Sigmoid colon (tissue), 7 donors: Measurements from ENCODE around the gene EVI5L. TPM values are rescaled to one million over a fixed set of nuclear protein-coding genes. Genes with fewer than 3 reads are reported as not detected.

Experiments used
- DNase-seq: peaks from one replicate; pipeline ENCODE4 v3.0.0-alpha.2; 2019
- H3K27ac ChIP-seq, 4 donors: fragments of 200-600 bp; sonication (generic); one replicate each; pipeline ENCODE4 v1.5.1; 2016 to 2019; ENCODE audit warnings: mild to moderate bottlenecking in 1 of 4
- H3K27me3 ChIP-seq, 3 donors: fragments of 200-600 bp; sonication (generic); one replicate each; pipeline ENCODE4 v1.5.1; 2019; ENCODE audit warnings: mild to moderate bottlenecking in 1 of 3
- H3K36me3 ChIP-seq, 4 donors: fragments of 200-600 bp; sonication (generic); one replicate each; pipeline ENCODE4 v1.5.1; 2016 to 2019
- H3K4me1 ChIP-seq, 4 donors: fragments of 200-600 bp; sonication (generic); one replicate each; pipeline ENCODE4 v1.5.1; 2017 to 2019
- H3K4me3 ChIP-seq, 4 donors: fragments of 200-600 bp; sonication (generic); one replicate each; pipeline ENCODE4 v1.5.1; 2017 to 2019; ENCODE audit warnings: mild to moderate bottlenecking in 2 of 4, moderate library complexity in 1 of 4
- H3K9me3 ChIP-seq, 4 donors: fragments of 200-600 bp in 3 of 4; sonication (generic) in 3 of 4; one replicate each; pipeline versions ENCODE4 v1.5.1 to v1.6.1; 2013 to 2019
- CTCF ChIP-seq, 4 experiments: fragments of 450-650 bp in 3 of 4; fragments of 200-600 bp in 1 of 4; IDR thresholded peaks; one replicate each; pipeline ENCODE4 v1.5.1; 2016 to 2019; ENCODE audit warnings: antibody characterized with exemption in 4 of 4, mild to moderate bottlenecking in 3 of 4, moderate library complexity in 2 of 4
- EP300 ChIP-seq, 4 donors: sonication (generic); formaldehyde crosslinking; IDR thresholded peaks; one replicate each; pipeline ENCODE4 v1.6.1; 2017; ENCODE audit warnings: antibody characterized with exemption in 4 of 4
- POLR2A ChIP-seq, 2 donors: fragments of 450-650 bp; IDR thresholded peaks; one replicate each; pipeline ENCODE4 v1.6.1; 2016; ENCODE audit warnings: antibody characterized with exemption in 2 of 2, mild to moderate bottlenecking in 2 of 2, moderate library complexity in 2 of 2
- POLR2AphosphoS5 ChIP-seq, 4 donors: sonication (generic); formaldehyde crosslinking; IDR thresholded peaks; one replicate each; pipeline ENCODE4 v1.6.1; 2017; ENCODE audit warnings: antibody characterized with exemption in 4 of 4
- WGBS, 2 donors: extraction: QIAGEN DNeasy Blood & Tissue Kit; methylation state at CpG; one replicate each; pipeline ENCODE4 v1.1.7; 2013; 5-methylcytosine and 5-hydroxymethylcytosine counted together
- intact Hi-C: fragments of 100-400 bp; cut with DNase I; formaldehyde crosslinking; loops from one replicate; pipeline ENCODE4 v1.15.1; 2023
- polyA plus RNA-seq, 3 donors: library from polyadenylated mRNA; stranded (reverse); fragments of 200-250 nt; gene quantifications; one replicate each; pipeline ENCODE4 v1.2.3, GENCODE V29; 2013
- total RNA-seq, 4 donors: library from RNA; depleted of rRNA; stranded (reverse); fragments of >200 nt; gene quantifications; one replicate each; pipeline ENCODE4 v1.1.0, GENCODE V29; 2016
- donor health status: healthy with polysubstance abuse.
- donor health status: Bipolar disorder and iron deficiency.
- donor health status: healthy.

Gene EVI5L
- total and polyA plus RNA-seq, 7 donors, result 5.3 to 18.6 (median 10.3) TPM

GRCh38 chr19:7852851-7853769 is 23.1 kb downstream of the EVI5L start:
- no peak overlapping the region for H3K4me3 ChIP-seq
- H3K27me3 ChIP-seq, result peaks cover 0 to 48% (median 17%) of the 10 kb centered on the region in 3 donors
- H3K4me1 ChIP-seq, result peaks cover 0 to 9% (median 7%) of the 10 kb centered on the region in 4 donors
- peak overlapping the region in 2 of 4 donors; percentile 12 to 19 for H3K27ac ChIP-seq
- peaks cover 0 to 15% (median 0%) of the 10 kb centered on the region in 4 donors for H3K36me3 ChIP-seq
- no peak for DNase-seq
- TF ChIP-seq POLR2AphosphoS5 (IDR thresholded peaks at IDR 0.05) (no peak), CTCF (IDR thresholded peaks at IDR 0.05) (peak; percentile 44 to 86 (median 60))
- intact Hi-C loops, result loop anchor here (1.0 to 10.0 kb wide), 3 partner anchors 50 to 400 kb away; partner anchors contain the start of genes ELAVL1 and MAP2K7
- WGBS, 2 donors, result 21 to 30% methylated on average over 45 of the region's 45 CpGs
- H3K9me3 ChIP-seq, result no peaks in the 10 kb centered on the region

DNA sequence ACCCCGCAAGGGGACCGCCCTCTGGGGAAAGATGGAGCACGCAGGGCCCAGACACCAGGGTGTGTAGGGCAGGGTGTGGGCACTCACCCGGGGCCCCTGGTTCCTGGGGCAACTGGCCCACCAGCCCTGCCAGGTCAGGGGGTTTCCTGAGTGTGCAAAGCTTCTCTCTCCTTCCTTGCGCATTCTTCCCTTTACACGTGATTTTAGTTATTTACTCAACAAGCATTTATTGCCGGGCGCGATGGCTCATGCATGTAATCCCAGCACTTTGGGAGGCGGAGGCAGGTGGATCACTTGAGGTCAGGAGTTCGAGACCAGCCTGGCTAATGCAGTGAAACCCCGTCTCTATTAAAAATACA is 23.7 kb downstream of the EVI5L start:
- 20 to 71% methylated on average over 12 of the region's 12 CpGs for WGBS, 2 donors
- Histone ChIP-seq H3K27me3 (peaks cover 0 to 54% (median 24%) of the 10 kb centered on the region in 3 donors), H3K4me1 (peaks cover 0 to 9% (median 7%) of the 10 kb centered on the region in 4 donors), H3K4me3 (no peak overlapping the region), H3K27ac (no peak overlapping the region), H3K9me3 (no peaks in the 10 kb centered on the region), H3K36me3 (peaks cover 0 to 19% (median 0%) of the 10 kb centered on the region in 4 donors)
- no peak for DNase-seq
- intact Hi-C loops, result loop anchor here (1.0 to 10.0 kb wide), 3 partner anchors 50 to 399 kb away; partner anchors contain the start of genes ELAVL1 and MAP2K7
- TF ChIP-seq CTCF (IDR thresholded peaks at IDR 0.05) (no peak), POLR2AphosphoS5 (IDR thresholded peaks at IDR 0.05) (no peak), POLR2A (IDR thresholded peaks at IDR 0.05) (no peak), EP300 (IDR thresholded peaks at IDR 0.05) (no peak)

DNA sequence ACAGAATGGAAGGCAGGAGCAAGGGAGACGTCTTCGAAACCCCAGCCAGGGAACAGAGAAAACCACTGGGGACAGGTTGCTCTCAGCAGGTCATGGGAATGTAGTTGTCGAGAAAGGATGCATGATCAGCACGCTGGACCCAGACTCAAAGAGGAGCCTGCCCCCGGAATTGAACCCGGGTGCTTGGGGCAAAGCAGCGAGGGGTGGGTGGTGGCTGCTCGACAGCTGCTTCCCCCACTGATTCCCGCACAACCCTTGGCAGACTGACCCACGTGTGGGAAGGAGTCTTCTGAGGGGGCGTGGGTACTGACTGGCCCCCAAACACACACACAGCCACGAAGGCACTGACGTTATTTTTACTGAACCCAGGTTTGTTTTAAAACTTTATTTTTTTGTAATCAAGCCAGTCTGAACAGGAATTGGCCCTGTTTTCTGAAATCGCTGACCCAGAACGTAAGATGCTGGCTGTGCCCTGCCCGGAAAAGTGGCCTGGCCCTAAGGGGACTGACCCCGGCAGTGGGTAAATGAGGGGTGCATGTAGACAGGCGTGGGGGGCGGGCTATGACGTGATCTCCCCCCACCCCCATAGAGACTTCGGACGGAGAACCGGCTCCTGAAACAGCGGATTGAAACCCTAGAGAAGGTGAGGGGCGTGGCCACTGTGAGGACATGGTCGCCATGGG is 25.5 kb downstream of the EVI5L start:
- Histone ChIP-seq H3K27me3 (peaks cover 0 to 70% (median 40%) of the 10 kb centered on the region in 3 donors), H3K4me3 (no peak overlapping the region), H3K9me3 (no peaks in the 10 kb centered on the region), H3K4me1 (peaks cover 0 to 9% (median 7%) of the 10 kb centered on the region in 4 donors), H3K36me3 (peaks cover 0 to 30% (median 0%) of the 10 kb centered on the region in 4 donors), H3K27ac (no peak overlapping the region)
- intact Hi-C loops, result loop anchor here (10.0 kb wide), 1 partner anchor 149 kb away; the partner anchor contains the start of gene ELAVL1
- WGBS, 2 donors, result 90 to 92% methylated on average over 26 of the region's 26 CpGs
- TF ChIP-seq POLR2AphosphoS5 (IDR thresholded peaks at IDR 0.05) (no peak), CTCF (IDR thresholded peaks at IDR 0.05) (no peak)
- no peak for DNase-seq

DNA sequence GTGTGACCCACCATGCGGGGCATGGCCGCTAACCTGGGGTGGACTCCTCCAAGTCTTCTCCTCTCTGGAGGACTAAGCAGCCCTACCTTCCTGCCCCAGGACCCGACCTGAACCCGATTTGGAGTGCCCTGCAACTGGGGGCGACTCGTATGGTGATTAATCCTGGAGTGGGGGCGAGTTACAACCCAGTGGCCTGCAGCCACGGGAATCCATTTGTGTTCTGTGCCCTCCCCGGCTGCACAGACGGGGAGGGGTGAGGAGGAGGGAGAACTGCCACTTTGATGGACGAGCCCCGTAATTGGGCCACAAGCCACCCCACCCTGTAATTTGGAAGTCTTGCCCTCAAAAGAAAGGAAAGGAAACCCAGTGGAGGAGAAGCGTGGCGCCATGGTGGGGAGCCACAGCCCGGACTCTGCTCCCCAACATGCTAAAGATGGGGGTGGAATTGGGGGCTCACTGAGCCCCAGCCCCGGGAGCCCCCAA is 26.1 kb downstream of the EVI5L start:
- Histone ChIP-seq H3K4me3 (no peak overlapping the region), H3K4me1 (peaks cover 0 to 9% (median 8%) of the 10 kb centered on the region in 4 donors), H3K9me3 (no peaks in the 10 kb centered on the region), H3K27ac (no peak overlapping the region), H3K27me3 (peaks cover 0 to 76% (median 46%) of the 10 kb centered on the region in 3 donors), H3K36me3 (peaks cover 0 to 31% (median 0%) of the 10 kb centered on the region in 4 donors)
- intact Hi-C loops, result loop anchor here (10.0 kb wide), 1 partner anchor 149 kb away; the partner anchor contains the start of gene ELAVL1
- DNase-seq, result no peak
- TF ChIP-seq POLR2AphosphoS5 (IDR thresholded peaks at IDR 0.05) (no peak), CTCF (IDR thresholded peaks at IDR 0.05) (no peak), EP300 (IDR thresholded peaks at IDR 0.05) (no peak), POLR2A (IDR thresholded peaks at IDR 0.05) (no peak)
- 88 to 90% methylated on average over 16 of the region's 16 CpGs for WGBS, 2 donors
